ENCODE measurements around the gene SLC38A4. TPM values are rescaled to one million over a fixed set of nuclear protein-coding genes. Genes with fewer than 3 reads are reported as not detected.

SLC38A4 gene
- total RNA-seq, 1 experiment from 2014 or later: 0.96 TPM

GRCh38 chr12:46778415-46778814 lies 47.4 kb downstream of the SLC38A4 start:
- Histone ChIP-seq H2BK5ac (ENCODE audit: insufficient read length, low read length) (no peak overlapping the region), H4K20me1 (ENCODE audit: control insufficient read depth, insufficient read depth, insufficient read length) (no peaks in the 10 kb centered on the region), H2BK120ac (ENCODE audit: low read depth, low read length, poor library complexity, severe bottlenecking) (no peak overlapping the region), H3K18ac (ENCODE audit: insufficient read length, low read depth, low read length) (no peak overlapping the region), H3K4me2 (ENCODE audit: insufficient read depth, insufficient read length, low read length) (no peak overlapping the region), H3K23ac (ENCODE audit: insufficient read length, low read depth, low read length) (no peak overlapping the region), H4K91ac (ENCODE audit: insufficient read length, low read depth, low read length) (no peak overlapping the region), H4K8ac (replicated peaks; ENCODE audit: insufficient read length, low read depth, low read length) (no peak overlapping the region), H3K79me1 (ENCODE audit: insufficient read depth, low read depth, low read length, poor library complexity, severe bottlenecking) (no peaks in the 10 kb centered on the region), H2BK15ac (ENCODE audit: low read depth, low read length) (no peak overlapping the region), H2AK5ac (ENCODE audit: insufficient read length, low read length) (no peak overlapping the region), H2BK12ac (ENCODE audit: insufficient read length, low read depth, low read length) (no peak overlapping the region), H3K27me3 (ENCODE audit: insufficient read depth, low read length) (no peaks in the 10 kb centered on the region), H2BK20ac (ENCODE audit: low read depth, low read length, poor library complexity, severe bottlenecking) (no peak overlapping the region), H4K5ac (ENCODE audit: insufficient read length, low read depth, low read length) (no peak overlapping the region), H3K9ac (ENCODE audit: extremely low read depth, insufficient read length, low read length) (no peak overlapping the region), H3K9me3 (ENCODE audit: control insufficient read depth, low read depth, low read length) (no peaks in the 10 kb centered on the region), H3K23me2 (ENCODE audit: insufficient read length, low read depth, low read length, poor library complexity, severe bottlenecking) (no peaks in the 10 kb centered on the region), H3K27ac (ENCODE audit: insufficient read length, low read depth, low read length) (no peak overlapping the region), H2AFZ (ENCODE audit: low read length) (no peak overlapping the region), H3K4me1 (ENCODE audit: insufficient read depth, low read length) (no peaks in the 10 kb centered on the region), H3K79me2 (ENCODE audit: insufficient read depth, low read length) (no peaks in the 10 kb centered on the region), H3K4ac (ENCODE audit: low read depth, low read length) (no peak overlapping the region), H3T11ph (ENCODE audit: low read length) (no peak overlapping the region), H3K56ac (ENCODE audit: insufficient read length, low read depth, low read length) (no peak overlapping the region), H3K14ac (ENCODE audit: insufficient read depth, low read length) (no peak overlapping the region)
- Mint-ChIP-seq H3K4me1 (peaks cover 0 to 7% of the 10 kb centered on the region in 2 experiments; a peak in 2 of 4 replicates), H3K4me3 (no peak overlapping the region), H3K36me3 (ENCODE audit: insufficient read depth in 1 of 3, low read depth in 3 of 3) (no peaks in the 10 kb centered on the region; a peak in 1 of 7 replicates), H3K27ac (no peak overlapping the region), H3K9me3 (no peaks in the 10 kb centered on the region), H3K27me3 (ENCODE audit: low read depth) (no peaks in the 10 kb centered on the region)
- DNase-seq: no peak
- TF ChIP-seq CTCF (conservative IDR thresholded peaks at IDR 0.05): no peak
- WGBS (ENCODE audit: extremely low coverage, insufficient read length, low lambda C conversion rate): no CpG with 5 or more reads among the region's 5 CpGs
